K562 (cell line): Measurements from ENCODE around the gene GORASP2. TPM values are rescaled to one million over a fixed set of nuclear protein-coding genes. Genes with fewer than 3 reads are reported as not detected.

ENCODE experiments used
- DMBX1 ChIP-seq: fragments of 250-450 bp; sonication (Bioruptor Pico); IDR thresholded peaks from 2 replicates; pipeline ENCODE4 v1.8.0; 2022; ENCODE audit warnings: inconsistent platforms, mild to moderate bottlenecking, moderate library complexity, borderline replicate concordance
- FOXA3 ChIP-seq, 2 experiments: fragments of 450-650 bp in 1 of 2; sonication (generic) in 1 of 2; formaldehyde crosslinking; IDR thresholded peaks in 1 of 2; conservative IDR thresholded peaks in 1 of 2; 2 replicates each; pipeline versions ENCODE4 v1.4.0 to v1.8.0; 2020 to 2022; ENCODE audit warnings: mild to moderate bottlenecking in 2 of 2, missing genetic modification reagents in 1 of 2
- NONO ChIP-seq, 2 experiments: fragments of 200-400 bp in 1 of 2; fragments of 450-650 bp in 1 of 2; formaldehyde crosslinking in 1 of 2; IDR thresholded peaks; 2 replicates each; pipeline ENCODE4 v1.6.1; 2017; ENCODE audit warnings: low read depth in 2 of 2, mild to moderate bottlenecking in 2 of 2, moderate library complexity in 2 of 2, low read length in 1 of 2
- RAD21 ChIP-seq, 2 experiments: fragments of 250-450 bp in 1 of 2; fragments of 450-650 bp in 1 of 2; sonication (Bioruptor Pico) in 1 of 2; formaldehyde crosslinking in 1 of 2; IDR thresholded peaks in 1 of 2; conservative IDR thresholded peaks in 1 of 2; 2 replicates each; pipeline versions ENCODE4 v1.4.0 to v1.8.0; 2020 to 2022; ENCODE audit warnings: mild to moderate bottlenecking in 2 of 2, moderate library complexity in 1 of 2
- RB1 ChIP-seq: fragments of 450-650 bp; IDR thresholded peaks from 2 replicates; pipeline ENCODE4 v1.6.1; 2017; ENCODE audit warnings: low read depth, mild to moderate bottlenecking
- RUNX1 ChIP-seq: sonication (generic); IDR thresholded peaks from 2 replicates; pipeline ENCODE4 v1.6.1; 2016; ENCODE audit warnings: antibody characterized with exemption, low read depth
- SMAD3 ChIP-seq: fragments of 450-650 bp; formaldehyde crosslinking; conservative IDR thresholded peaks from 2 replicates; pipeline ENCODE4 v1.4.0; 2020; ENCODE audit warnings: mild to moderate bottlenecking
- SUPT5H ChIP-seq: fragments of 450-650 bp; IDR thresholded peaks from 2 replicates; pipeline ENCODE4 v1.6.1; 2016
- polyA plus RNA-seq, 8 experiments: library from polyadenylated mRNA; depleted of rRNA in 4 of 8; stranded (reverse) in 5 of 8; unstranded in 3 of 8; fragments of >200 nt; fragmentation: Nextera tagmentation in 2 of 8; fragmentation: Illumina TruSeq in 1 of 8; extraction: Ambion mirVana in 2 of 8; extraction: Trizol in 1 of 8; gene quantifications; 2 replicates each; pipeline versions ENCODE4 v1.2.1 to v1.2.3, GENCODE V29; 2011 to 2014; ENCODE audit warnings: inconsistent platforms in 1 of 8, missing spikeins in 1 of 8
- total RNA-seq, 7 experiments: library from RNA; depleted of rRNA in 6 of 7; stranded (reverse); fragments of >200 nt in 6 of 7; fragmentation: Illumina TruSeq in 2 of 7; extraction: Trizol in 2 of 7; gene quantifications; 2 replicates each; pipeline versions ENCODE4 v1.2.1 to v1.2.3, GENCODE V29; 2011 to 2021; ENCODE audit warnings: low replicate concordance in 1 of 7
- TF ChIP-seq, protein P1 (sequence below): fragments of 250-450 bp; sonication (Bioruptor Pico); IDR thresholded peaks from 2 replicates; pipeline ENCODE4 v1.5.0; 2021
- TF ChIP-seq, protein P2 (sequence below): sonication (generic); formaldehyde crosslinking; IDR thresholded peaks from 2 replicates; pipeline ENCODE4 v1.8.1; 2023; ENCODE audit warnings: mild to moderate bottlenecking, missing genetic modification reagents
- TF ChIP-seq, protein P3 (sequence below): sonication (generic); formaldehyde crosslinking; IDR thresholded peaks from 2 replicates; pipeline ENCODE4 v1.8.1; 2023; ENCODE audit warnings: mild to moderate bottlenecking, missing genetic modification reagents
- TF ChIP-seq, protein P4 (sequence below), 3 experiments: IDR thresholded peaks in 2 of 3; conservative IDR thresholded peaks in 1 of 3; 2 replicates each; pipeline ENCODE4 v1.5.1; 2011 to 2012; ENCODE audit warnings: low read length in 3 of 3, mild to moderate bottlenecking in 3 of 3, control low read depth in 2 of 3, improper control_type of control experiment in 1 of 3, inconsistent platforms in 1 of 3, low read depth in 1 of 3, mixed read lengths in 1 of 3, moderate library complexity in 1 of 3; ENCODE audit not compliant: insufficient read depth in 2 of 3
- TF ChIP-seq, protein P5 (sequence below), 2 experiments: IDR thresholded peaks in 1 of 2; conservative IDR thresholded peaks in 1 of 2; 2 replicates each; pipeline ENCODE4 v1.6.1; 2016; ENCODE audit warnings: low read depth in 2 of 2, mild to moderate bottlenecking in 1 of 2, missing compliant biosample characterization in 1 of 2, missing genetic modification characterization in 1 of 2, moderate library complexity in 1 of 2

Gene GORASP2
- total and polyA plus RNA-seq, 9 of the 15 experiments (the other 6 are each of a cell fraction or from before 2014, with no cell fraction given), result 27.4 to 180 (median 59.6) TPM

DNA sequence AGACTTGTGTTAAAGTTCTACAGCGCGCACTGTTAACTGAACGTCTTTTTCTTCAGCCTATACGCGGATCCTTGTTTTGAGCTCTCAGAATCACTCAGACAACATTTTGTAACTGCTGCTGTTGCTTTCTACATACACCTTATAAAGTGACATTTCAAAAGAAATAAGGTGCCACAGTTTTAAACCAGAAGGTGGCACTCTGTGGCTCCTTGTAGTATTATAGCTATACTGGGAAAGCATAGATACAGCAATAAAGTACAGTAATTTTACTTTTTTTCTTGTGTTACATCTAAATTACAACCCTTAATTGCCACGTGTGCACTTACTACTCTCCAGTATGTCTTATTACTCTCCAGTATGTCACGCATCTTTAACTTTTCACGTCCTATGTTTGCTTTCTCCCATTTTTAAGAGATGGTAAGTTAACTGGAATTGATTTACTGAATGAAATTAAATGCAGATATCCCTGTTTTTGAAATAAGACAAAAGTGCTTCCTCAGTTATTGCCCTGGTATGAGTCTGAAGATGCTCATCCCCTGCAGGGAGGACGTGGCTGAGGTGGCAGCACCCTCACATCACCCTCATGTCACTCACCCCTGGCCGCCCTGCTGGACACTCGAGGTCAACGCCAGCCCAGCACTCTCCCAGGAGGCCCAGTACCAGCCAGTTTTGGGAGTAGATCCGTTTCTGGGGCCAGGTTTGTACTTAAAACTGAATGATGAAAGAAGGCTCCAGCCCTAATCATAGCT, 37.8 kb downstream of the GORASP2 start (continued):
- TF ChIP-seq, protein P1, sequence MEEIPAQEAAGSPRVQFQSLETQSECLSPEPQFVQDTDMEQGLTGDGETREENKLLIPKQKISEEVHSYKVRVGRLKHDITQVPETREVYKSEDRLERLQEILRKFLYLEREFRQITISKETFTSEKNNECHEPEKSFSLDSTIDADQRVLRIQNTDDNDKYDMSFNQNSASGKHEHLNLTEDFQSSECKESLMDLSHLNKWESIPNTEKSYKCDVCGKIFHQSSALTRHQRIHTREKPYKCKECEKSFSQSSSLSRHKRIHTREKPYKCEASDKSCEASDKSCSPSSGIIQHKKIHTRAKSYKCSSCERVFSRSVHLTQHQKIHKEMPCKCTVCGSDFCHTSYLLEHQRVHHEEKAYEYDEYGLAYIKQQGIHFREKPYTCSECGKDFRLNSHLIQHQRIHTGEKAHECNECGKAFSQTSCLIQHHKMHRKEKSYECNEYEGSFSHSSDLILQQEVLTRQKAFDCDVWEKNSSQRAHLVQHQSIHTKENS (CRISPR knock-in tag), result no peak
- TF ChIP-seq RAD21 (CRISPR knock-in tag; conservative IDR thresholded peaks at IDR 0.05 in 1 of 2, IDR thresholded peaks at IDR 0.05 in 1 of 2), result peak in 1 of 2 experiments; percentile 40; a peak in 2 of 4 replicates
- TF ChIP-seq, protein P2, sequence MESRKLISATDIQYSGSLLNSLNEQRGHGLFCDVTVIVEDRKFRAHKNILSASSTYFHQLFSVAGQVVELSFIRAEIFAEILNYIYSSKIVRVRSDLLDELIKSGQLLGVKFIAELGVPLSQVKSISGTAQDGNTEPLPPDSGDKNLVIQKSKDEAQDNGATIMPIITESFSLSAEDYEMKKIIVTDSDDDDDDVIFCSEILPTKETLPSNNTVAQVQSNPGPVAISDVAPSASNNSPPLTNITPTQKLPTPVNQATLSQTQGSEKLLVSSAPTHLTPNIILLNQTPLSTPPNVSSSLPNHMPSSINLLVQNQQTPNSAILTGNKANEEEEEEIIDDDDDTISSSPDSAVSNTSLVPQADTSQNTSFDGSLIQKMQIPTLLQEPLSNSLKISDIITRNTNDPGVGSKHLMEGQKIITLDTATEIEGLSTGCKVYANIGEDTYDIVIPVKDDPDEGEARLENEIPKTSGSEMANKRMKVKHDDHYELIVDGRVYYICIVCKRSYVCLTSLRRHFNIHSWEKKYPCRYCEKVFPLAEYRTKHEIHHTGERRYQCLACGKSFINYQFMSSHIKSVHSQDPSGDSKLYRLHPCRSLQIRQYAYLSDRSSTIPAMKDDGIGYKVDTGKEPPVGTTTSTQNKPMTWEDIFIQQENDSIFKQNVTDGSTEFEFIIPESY (CRISPR knock-in tag), result peak; percentile 100
- TF ChIP-seq RB1, result 0 out of 2 replicates have a peak, but pooled peaks have one; percentile 30
- no peak for TF ChIP-seq FOXA3 (CRISPR knock-in tag; conservative IDR thresholded peaks at IDR 0.05 in 1 of 2, IDR thresholded peaks at IDR 0.05 in 1 of 2)
- TF ChIP-seq SUPT5H, result peak; percentile 40; the same call in 1 of the 2 replicates
- TF ChIP-seq, protein P3, sequence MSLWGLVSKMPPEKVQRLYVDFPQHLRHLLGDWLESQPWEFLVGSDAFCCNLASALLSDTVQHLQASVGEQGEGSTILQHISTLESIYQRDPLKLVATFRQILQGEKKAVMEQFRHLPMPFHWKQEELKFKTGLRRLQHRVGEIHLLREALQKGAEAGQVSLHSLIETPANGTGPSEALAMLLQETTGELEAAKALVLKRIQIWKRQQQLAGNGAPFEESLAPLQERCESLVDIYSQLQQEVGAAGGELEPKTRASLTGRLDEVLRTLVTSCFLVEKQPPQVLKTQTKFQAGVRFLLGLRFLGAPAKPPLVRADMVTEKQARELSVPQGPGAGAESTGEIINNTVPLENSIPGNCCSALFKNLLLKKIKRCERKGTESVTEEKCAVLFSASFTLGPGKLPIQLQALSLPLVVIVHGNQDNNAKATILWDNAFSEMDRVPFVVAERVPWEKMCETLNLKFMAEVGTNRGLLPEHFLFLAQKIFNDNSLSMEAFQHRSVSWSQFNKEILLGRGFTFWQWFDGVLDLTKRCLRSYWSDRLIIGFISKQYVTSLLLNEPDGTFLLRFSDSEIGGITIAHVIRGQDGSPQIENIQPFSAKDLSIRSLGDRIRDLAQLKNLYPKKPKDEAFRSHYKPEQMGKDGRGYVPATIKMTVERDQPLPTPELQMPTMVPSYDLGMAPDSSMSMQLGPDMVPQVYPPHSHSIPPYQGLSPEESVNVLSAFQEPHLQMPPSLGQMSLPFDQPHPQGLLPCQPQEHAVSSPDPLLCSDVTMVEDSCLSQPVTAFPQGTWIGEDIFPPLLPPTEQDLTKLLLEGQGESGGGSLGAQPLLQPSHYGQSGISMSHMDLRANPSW, result 0 out of 2 replicates have a peak, but pooled peaks have one; percentile 62
- TF ChIP-seq RUNX1, result no peak
- no peak for TF ChIP-seq DMBX1
- TF ChIP-seq, protein P4, sequence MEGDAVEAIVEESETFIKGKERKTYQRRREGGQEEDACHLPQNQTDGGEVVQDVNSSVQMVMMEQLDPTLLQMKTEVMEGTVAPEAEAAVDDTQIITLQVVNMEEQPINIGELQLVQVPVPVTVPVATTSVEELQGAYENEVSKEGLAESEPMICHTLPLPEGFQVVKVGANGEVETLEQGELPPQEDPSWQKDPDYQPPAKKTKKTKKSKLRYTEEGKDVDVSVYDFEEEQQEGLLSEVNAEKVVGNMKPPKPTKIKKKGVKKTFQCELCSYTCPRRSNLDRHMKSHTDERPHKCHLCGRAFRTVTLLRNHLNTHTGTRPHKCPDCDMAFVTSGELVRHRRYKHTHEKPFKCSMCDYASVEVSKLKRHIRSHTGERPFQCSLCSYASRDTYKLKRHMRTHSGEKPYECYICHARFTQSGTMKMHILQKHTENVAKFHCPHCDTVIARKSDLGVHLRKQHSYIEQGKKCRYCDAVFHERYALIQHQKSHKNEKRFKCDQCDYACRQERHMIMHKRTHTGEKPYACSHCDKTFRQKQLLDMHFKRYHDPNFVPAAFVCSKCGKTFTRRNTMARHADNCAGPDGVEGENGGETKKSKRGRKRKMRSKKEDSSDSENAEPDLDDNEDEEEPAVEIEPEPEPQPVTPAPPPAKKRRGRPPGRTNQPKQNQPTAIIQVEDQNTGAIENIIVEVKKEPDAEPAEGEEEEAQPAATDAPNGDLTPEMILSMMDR (IDR thresholded peaks at IDR 0.05 in 2 of 3, conservative IDR thresholded peaks at IDR 0.05 in 1 of 3; ENCODE audit: insufficient read depth in 2 of 3, low read depth in 1 of 3, low read length in 3 of 3), result peak; percentile 42 to 73 (median 65)
- 0 out of 2 replicates have a peak, but pooled peaks have one; percentile 48 for TF ChIP-seq SMAD3 (CRISPR knock-in tag)
- TF ChIP-seq NONO (IDR thresholded peaks at IDR 0.05; ENCODE audit: low read depth in 2 of 2, low read length in 1 of 2), result no peak
- TF ChIP-seq, protein P5, sequence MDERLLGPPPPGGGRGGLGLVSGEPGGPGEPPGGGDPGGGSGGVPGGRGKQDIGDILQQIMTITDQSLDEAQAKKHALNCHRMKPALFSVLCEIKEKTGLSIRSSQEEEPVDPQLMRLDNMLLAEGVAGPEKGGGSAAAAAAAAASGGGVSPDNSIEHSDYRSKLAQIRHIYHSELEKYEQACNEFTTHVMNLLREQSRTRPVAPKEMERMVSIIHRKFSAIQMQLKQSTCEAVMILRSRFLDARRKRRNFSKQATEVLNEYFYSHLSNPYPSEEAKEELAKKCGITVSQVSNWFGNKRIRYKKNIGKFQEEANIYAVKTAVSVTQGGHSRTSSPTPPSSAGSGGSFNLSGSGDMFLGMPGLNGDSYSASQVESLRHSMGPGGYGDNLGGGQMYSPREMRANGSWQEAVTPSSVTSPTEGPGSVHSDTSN (CRISPR knock-in tag; IDR thresholded peaks at IDR 0.05; ENCODE audit: low read depth), result peak; percentile 40; the same call in 1 of the 2 replicates
- TF ChIP-seq, protein P5 (tag; conservative IDR thresholded peaks at IDR 0.05; ENCODE audit: low read depth), result peak; percentile 41; the same call in 1 of the 2 replicates
